Uterus (tissue), 4 donors: ENCODE data around the gene STX2. TPM values are rescaled to one million over a fixed set of nuclear protein-coding genes. Genes with fewer than 3 reads are reported as not detected.
"Not testable (repeated sequence)": the region's sequence is repeated elsewhere in the genome, so short reads cannot be mapped to it uniquely, and the experiment has no call there.

ENCODE experiments used
- DNase-seq, 2 donors: peaks; one replicate each; pipeline ENCODE4 v3.0.0-alpha.2; 2019 to 2020
- H3K27ac ChIP-seq, 2 donors: fragments of 200-600 bp; sonication (generic); 1 replicate in 1 of 2; 2 replicates in 1 of 2; pipeline ENCODE4 v1.5.1; 2016 to 2018
- H3K27me3 ChIP-seq, 2 donors: fragments of 200-600 bp; sonication (generic); one replicate each; pipeline ENCODE4 v1.5.1; 2018 to 2019; ENCODE audit warnings: control low read depth in 1 of 2
- H3K36me3 ChIP-seq, 2 donors: fragments of 200-600 bp; sonication (generic); one replicate each; pipeline ENCODE4 v1.5.1; 2019; ENCODE audit warnings: control low read depth in 1 of 2
- H3K4me1 ChIP-seq, 2 donors: fragments of 200-600 bp; sonication (generic); one replicate each; pipeline ENCODE4 v1.5.1; 2018 to 2019; ENCODE audit warnings: control low read depth in 1 of 2
- H3K4me3 ChIP-seq, 2 donors: fragments of 200-600 bp; sonication (generic); 1 replicate in 1 of 2; 2 replicates in 1 of 2; pipeline ENCODE4 v1.5.1; 2018 to 2019; ENCODE audit warnings: mild to moderate bottlenecking in 1 of 2
- H3K9me3 ChIP-seq, 2 donors: fragments of 200-600 bp; sonication (generic); one replicate each; pipeline ENCODE4 v1.5.1; 2019; ENCODE audit warnings: control low read depth in 1 of 2
- CTCF ChIP-seq, 4 experiments: fragments of 200-600 bp in 2 of 4; fragments of 450-650 bp in 2 of 4; sonication (generic) in 2 of 4; IDR thresholded peaks; one replicate each; pipeline ENCODE4 v1.5.1; 2016 to 2019; ENCODE audit warnings: antibody characterized with exemption in 4 of 4, mild to moderate bottlenecking in 2 of 4, moderate library complexity in 1 of 4
- POLR2A ChIP-seq, 2 donors: fragments of 450-650 bp; IDR thresholded peaks; one replicate each; pipeline ENCODE4 v1.6.1; 2016; ENCODE audit warnings: antibody characterized with exemption in 2 of 2, mild to moderate bottlenecking in 1 of 2, moderate library complexity in 1 of 2
- intact Hi-C: fragments of 100-400 bp; cut with DNase I; formaldehyde crosslinking; loops from one replicate; pipeline ENCODE4 v1.15.1; 2023; ENCODE audit warnings: low total_unique reads
- total RNA-seq, 4 donors: library from RNA; depleted of rRNA in 3 of 4; stranded (reverse); fragments of >200 nt in 3 of 4; gene quantifications; one replicate each; pipeline versions ENCODE4 v1.1.0 to v1.2.4, GENCODE V29; 2014 to 2023
- donor health status: DM: yes; HTN: yes; CAD: no.

The STX2 gene
- 10 to 100 TPM; 33.5 to 44.6 (median 35.4) TPM for total RNA-seq

- Histone ChIP-seq H3K27ac (peak within 1 kb of the TSS; percentile 66 to 79), H3K4me1 (peaks cover 0 to 6% of the 10 kb centered on the region in 2 donors), H3K9me3 (no peaks in the 10 kb centered on the region), H3K4me3 (peak within 1 kb of the TSS; percentile 75 to 84), H3K36me3 (no peaks in the 10 kb centered on the region), H3K27me3 (no peaks in the 10 kb centered on the region)
- DNase-seq: peak; percentile 84 to 92
- intact Hi-C loops: loop anchor here (5.0 kb wide), 1 partner anchor 33 kb away; the partner anchor contains the start of gene RAN
- peak in 3 of 4 experiments; percentile 20 to 40 (median 31) for TF ChIP-seq CTCF (IDR thresholded peaks at IDR 0.05)
- TF ChIP-seq POLR2A (IDR thresholded peaks at IDR 0.05): peak in 1 of 2 donors; percentile 56
Observed at GRCh38 chr12:130838951-130839769, at the start of gene STX2. TSS of gene STX2 (minus strand) at chr12:130839250. CDS start at chr12:130839099, 151 bp downstream.

DNA sequence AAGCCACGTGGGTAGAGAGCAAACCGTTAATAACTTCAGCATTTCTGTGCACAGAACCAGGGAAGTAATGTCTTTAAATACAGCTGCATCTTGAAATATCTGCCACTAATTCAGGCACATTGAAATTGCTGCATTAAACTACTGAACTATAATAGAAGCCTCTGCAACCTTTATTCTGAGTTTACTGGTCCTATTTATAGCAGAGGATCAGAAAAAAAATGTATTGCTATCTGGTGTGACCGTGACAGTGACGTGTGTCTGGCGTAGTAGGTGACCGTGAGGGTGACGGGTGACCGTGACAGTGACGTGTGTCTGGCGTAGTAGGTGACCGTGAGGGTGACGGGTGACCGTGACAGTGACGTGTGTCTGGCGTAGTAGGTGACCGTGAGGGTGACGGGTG is 48.1 kb upstream of the STX2 start:
- H3K9me3 ChIP-seq, intact Hi-C loops, H3K4me3 ChIP-seq, H3K27ac ChIP-seq, H3K4me1 ChIP-seq, H3K27me3 ChIP-seq, H3K36me3 ChIP-seq, DNase-seq: not testable (repeated sequence)

DNA sequence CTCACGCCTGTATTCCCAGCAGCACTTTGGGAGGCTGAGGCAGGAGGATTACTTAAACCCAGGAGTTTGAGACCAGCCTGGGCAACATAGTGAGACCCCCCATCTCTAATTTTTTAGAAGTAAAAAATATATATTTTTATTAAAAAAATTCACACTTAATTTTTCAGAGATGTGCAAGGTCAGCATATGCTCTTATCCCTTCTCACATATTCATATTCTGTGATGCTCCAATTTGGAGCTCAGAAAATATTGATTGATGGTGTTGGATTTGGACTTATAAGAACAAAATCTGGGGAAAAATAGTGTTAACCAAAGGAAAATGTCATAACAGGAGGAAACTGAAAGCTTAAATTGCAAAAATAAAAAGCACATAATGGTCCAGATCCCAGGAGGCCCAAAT is 42.5 kb upstream of the STX2 start:
- intact Hi-C loops: no loop called here
- no peaks in the 10 kb centered on the region for H3K4me1 ChIP-seq
- no peak overlapping the region for H3K4me3 ChIP-seq
- H3K9me3 ChIP-seq: no peaks in the 10 kb centered on the region
- H3K27me3 ChIP-seq: no peaks in the 10 kb centered on the region
- DNase-seq: no peak
- TF ChIP-seq POLR2A (IDR thresholded peaks at IDR 0.05): no peak
- no peak for TF ChIP-seq CTCF (IDR thresholded peaks at IDR 0.05)
- H3K27ac ChIP-seq: no peak overlapping the region
- H3K36me3 ChIP-seq: no peaks in the 10 kb centered on the region

- no peak overlapping the region for H3K4me3 ChIP-seq
- H3K27me3 ChIP-seq: no peaks in the 10 kb centered on the region
- H3K36me3 ChIP-seq: no peaks in the 10 kb centered on the region
- DNase-seq: no peak
- H3K27ac ChIP-seq: no peak overlapping the region
- intact Hi-C loops: no loop called here
- H3K4me1 ChIP-seq: no peaks in the 10 kb centered on the region
- TF ChIP-seq POLR2A (IDR thresholded peaks at IDR 0.05) (no peak), CTCF (IDR thresholded peaks at IDR 0.05) (no peak)
- H3K9me3 ChIP-seq: no peaks in the 10 kb centered on the region
Observed at GRCh38 chr12:130881046-130881445, 42.0 kb upstream of the STX2 start.

DNA sequence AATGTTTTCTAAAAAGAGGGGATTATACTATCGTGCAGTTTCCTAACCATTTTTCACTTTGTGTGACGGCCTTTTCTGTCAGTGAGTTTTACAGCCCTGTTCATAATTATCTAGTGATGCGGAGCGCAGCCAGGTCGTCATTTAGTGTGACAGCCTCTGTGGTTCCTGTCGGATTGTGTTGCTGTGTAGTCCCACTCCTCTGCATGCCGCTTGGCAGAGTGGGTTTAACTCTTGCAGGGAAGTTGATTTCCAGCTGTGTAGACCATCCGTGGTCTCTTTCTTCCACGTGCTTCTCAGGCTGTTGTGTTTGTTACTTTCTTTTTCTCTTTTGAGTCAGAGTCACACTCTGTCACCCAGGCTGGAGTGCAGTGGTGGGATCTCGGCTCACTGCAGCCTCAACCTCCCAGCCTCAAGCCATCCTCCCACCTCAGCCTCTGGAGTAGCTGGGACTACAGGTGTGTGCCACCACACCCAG is 41.4 kb upstream of the STX2 start:
- DNase-seq: no peak
- Histone ChIP-seq H3K36me3 (no peaks in the 10 kb centered on the region), H3K27me3 (no peaks in the 10 kb centered on the region), H3K4me1 (no peaks in the 10 kb centered on the region), H3K4me3 (no peak overlapping the region), H3K9me3 (no peaks in the 10 kb centered on the region), H3K27ac (no peak overlapping the region)
- no peak for TF ChIP-seq CTCF (IDR thresholded peaks at IDR 0.05)
- no peak for TF ChIP-seq POLR2A (IDR thresholded peaks at IDR 0.05)
- intact Hi-C loops: no loop called here
